IMR-90 (cell line): Measurements from ENCODE around the gene CCDC71. TPM values are rescaled to one million over a fixed set of nuclear protein-coding genes. Genes with fewer than 3 reads are reported as not detected.

ENCODE experiments used
- ATAC-seq: fragments of 200-7000 bp; cut with Tn5 transposase; 2 replicates; pipeline ENCODE4 v1.9.1; 2020; ENCODE audit warnings: low read depth, mild to moderate bottlenecking, moderate library complexity
- BruUV-seq: library from RNA; stranded (reverse); fragments of 400-500 nt; replicated peaks from 2 replicates; lab custom pipeline; 2021; lab: Mats Ljungman, UMichigan
- CTCF ChIA-PET: fragments of 300-600 bp; formaldehyde crosslinking; extraction: SDS; loops from one replicate; lab custom pipeline; 2021; ENCODE audit warnings: antibody characterized with exemption; lab: Yijun Ruan, JAX
- POLR2A ChIA-PET: fragments of 300-600 bp; sonication (Branson Sonifier 250); formaldehyde crosslinking; loops from one replicate; lab custom pipeline; 2022; ENCODE audit warnings: antibody characterized with exemption; ENCODE audit not compliant: unreplicated experiment; lab: Charles Lee
- DNase-seq: peaks from one replicate; pipeline ENCODE4 v3.0.0; 2013
- H2AFZ ChIP-seq: replicated peaks from 2 replicates; pipeline ENCODE3; 2013; ENCODE audit warnings: low read length, mild to moderate bottlenecking; ENCODE audit not compliant: poor library complexity
- H2AK5ac ChIP-seq: 2 replicates; pipeline ENCODE4 v1.6.1; 2013; ENCODE audit warnings: low read depth, low read length, inconsistent platforms
- H2AK9ac ChIP-seq: replicated peaks from 2 replicates; pipeline ENCODE3; 2013; ENCODE audit warnings: mild to moderate bottlenecking, low read depth, low read length, moderate library complexity; ENCODE audit not compliant: poor library complexity
- H2BK120ac ChIP-seq: 2 replicates; pipeline ENCODE4 v1.6.1; 2013; ENCODE audit warnings: low read depth, low read length, inconsistent platforms
- H2BK15ac ChIP-seq: 3 replicates; pipeline ENCODE4 v1.6.1; 2013; ENCODE audit warnings: low read depth, low read length, inconsistent platforms
- H2BK20ac ChIP-seq: 2 replicates; pipeline ENCODE4 v1.6.1; 2013; ENCODE audit warnings: low read depth, mild to moderate bottlenecking, inconsistent platforms, low read length, moderate library complexity
- H2BK5ac ChIP-seq: 2 replicates; pipeline ENCODE4 v1.6.1; 2013; ENCODE audit warnings: mild to moderate bottlenecking, low read depth, low read length, inconsistent platforms; ENCODE audit not compliant: poor library complexity, severe bottlenecking
- H3K14ac ChIP-seq: replicated peaks from 2 replicates; pipeline ENCODE4 v1.6.1; 2013; ENCODE audit warnings: low read depth, low read length, inconsistent platforms
- H3K18ac ChIP-seq: 2 replicates; pipeline ENCODE4 v1.6.1; 2013; ENCODE audit warnings: low read depth, low read length, control low read depth
- H3K23ac ChIP-seq: 2 replicates; pipeline ENCODE4 v1.6.1; 2013; ENCODE audit warnings: low read depth, low read length, inconsistent platforms
- H3K27ac ChIP-seq: 2 replicates; pipeline ENCODE4 v1.5.1; 2013; ENCODE audit warnings: mild to moderate bottlenecking, control low read depth, low read length; ENCODE audit not compliant: insufficient read depth
- H3K27me3 ChIP-seq: 2 replicates; pipeline ENCODE4 v1.6.1; 2013; ENCODE audit warnings: low read length; ENCODE audit not compliant: control insufficient read depth, insufficient read depth
- H3K36me3 ChIP-seq: 2 replicates; pipeline ENCODE4 v1.6.1; 2013; ENCODE audit warnings: low read length, mixed read lengths; ENCODE audit not compliant: control insufficient read depth, insufficient read depth
- H3K4ac ChIP-seq: 2 replicates; pipeline ENCODE4 v1.6.1; 2013; ENCODE audit warnings: low read depth, low read length, inconsistent platforms
- H3K4me1 ChIP-seq: 2 replicates; pipeline ENCODE4 v1.6.1; 2013; ENCODE audit warnings: low read length, mixed read lengths; ENCODE audit not compliant: control insufficient read depth, insufficient read depth
- H3K4me2 ChIP-seq: 2 replicates; pipeline ENCODE4 v1.6.1; 2013; ENCODE audit warnings: low read depth, mild to moderate bottlenecking, control low read depth, low read length, moderate library complexity
- H3K4me3 ChIP-seq: 2 replicates; pipeline ENCODE4 v1.5.1; 2013; ENCODE audit warnings: low read depth, mild to moderate bottlenecking, control low read depth, low read length, moderate library complexity; ENCODE audit not compliant: insufficient read depth
- H3K56ac ChIP-seq: 2 replicates; pipeline ENCODE4 v1.6.1; 2013; ENCODE audit warnings: low read length, inconsistent platforms; ENCODE audit not compliant: insufficient read depth; ENCODE audit errors: extremely low read depth
- H3K79me1 ChIP-seq, 2 experiments: 2 replicates each; pipeline ENCODE4 v1.6.1; 2013; ENCODE audit warnings: low read length in 2 of 2, inconsistent platforms in 1 of 2, low read depth in 1 of 2
- H3K9ac ChIP-seq: 2 replicates; pipeline ENCODE4 v1.6.1; 2013; ENCODE audit warnings: low read depth, low read length, control low read depth
- H3K9me1 ChIP-seq: 2 replicates; pipeline ENCODE4 v1.6.1; 2013; ENCODE audit warnings: low read length, inconsistent platforms; ENCODE audit not compliant: insufficient read depth
- H3K9me3 ChIP-seq: 2 replicates; pipeline ENCODE4 v1.6.1; 2013; ENCODE audit warnings: low read length; ENCODE audit not compliant: control insufficient read depth, insufficient read depth
- H4K20me1 ChIP-seq: 2 replicates; pipeline ENCODE4 v1.6.1; 2013; ENCODE audit warnings: low read length, inconsistent platforms; ENCODE audit not compliant: insufficient read depth
- H4K5ac ChIP-seq: 2 replicates; pipeline ENCODE4 v1.6.1; 2013; ENCODE audit warnings: mild to moderate bottlenecking, low read depth, low read length, control low read depth
- H4K8ac ChIP-seq, 2 experiments: 2 replicates each; pipeline ENCODE4 v1.6.1; 2013; ENCODE audit warnings: low read depth in 2 of 2, low read length in 2 of 2, control low read depth in 1 of 2, inconsistent platforms in 1 of 2
- H4K91ac ChIP-seq: 2 replicates; pipeline ENCODE4 v1.6.1; 2013; ENCODE audit warnings: low read depth, low read length, inconsistent platforms; ENCODE audit not compliant: insufficient read depth
- RAD21 ChIP-seq: IDR thresholded peaks from 2 replicates; pipeline ENCODE4 v1.6.1; 2012; ENCODE audit warnings: low read length, improper control_type of control experiment
- WGBS, 2 experiments: methylation state at CpG; one replicate each; pipeline versions ENCODE4 v1.1.5 to v1.1.7; 2013; ENCODE audit warnings: missing lambda C conversion rate in 2 of 2; ENCODE audit not compliant: insufficient read length in 1 of 2; ENCODE audit errors: extremely low coverage in 2 of 2; 5-methylcytosine and 5-hydroxymethylcytosine counted together
- dilution Hi-C: fragments of 300-500 bp; cut with HindIII; formaldehyde crosslinking; loops from one replicate; pipeline ENCODE4 v1.14.3; 2018; ENCODE audit warnings: low sequenced_read_pairs; ENCODE audit not compliant: unreplicated experiment
- in situ Hi-C: fragments of 300-500 bp; cut with MboI; formaldehyde crosslinking; loops from 3 replicates; pipeline ENCODE4 v1.14.3; 2019; ENCODE audit warnings: low sequenced_read_pairs, inconsistent platforms, mixed read lengths
- intact Hi-C: fragments of 100-400 bp; cut with micrococcal nuclease; formaldehyde crosslinking; loops from 2 replicates; pipeline ENCODE4 v1.10.0; 2022
- polyA plus RNA-seq, 3 experiments: library from polyadenylated mRNA; depleted of rRNA; stranded (reverse); fragments of >200 nt; gene quantifications; 2 replicates each; pipeline ENCODE4 v1.2.3, GENCODE V29; 2012; ENCODE audit warnings: low replicate concordance in 1 of 3
- total RNA-seq: library from RNA; depleted of rRNA; stranded (reverse); fragments of >200 nt; gene quantifications from 2 replicates; pipeline ENCODE4 v1.2.3, GENCODE V29; 2012

The CCDC71 gene
- total and polyA plus RNA-seq, 2 of the 4 experiments (the other 2 are of a cell fraction), result 29.4 to 35.9 TPM

DNA sequence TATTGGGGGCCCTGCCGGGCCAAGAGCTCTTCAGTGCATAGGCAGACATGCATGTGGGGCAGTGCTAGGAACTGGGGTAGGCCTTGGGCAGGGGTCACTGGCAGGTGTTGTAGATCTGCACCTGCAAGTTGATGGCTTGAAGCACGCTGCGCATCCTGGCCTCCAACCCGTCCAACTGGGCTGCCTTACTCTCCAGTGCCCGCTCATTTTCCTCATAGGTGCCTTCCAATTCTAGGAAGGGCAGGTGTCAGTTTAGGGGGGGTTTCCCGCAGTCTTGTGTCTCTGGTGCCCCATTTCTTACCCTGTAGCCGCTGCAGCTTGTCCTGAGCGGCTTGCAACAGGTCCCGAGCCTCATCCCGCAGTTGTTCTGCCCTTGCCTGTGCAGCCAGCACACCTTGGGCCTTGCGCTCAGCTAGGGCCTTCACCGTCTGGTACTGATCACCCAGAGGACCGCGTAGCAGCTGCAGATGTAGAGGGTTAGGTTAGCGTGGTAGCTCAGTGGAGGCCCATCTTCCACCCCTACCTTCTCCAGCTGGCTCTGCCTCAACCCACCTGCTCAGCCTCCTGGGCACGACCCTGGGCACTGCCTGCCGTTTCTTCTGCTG is 44.9 kb downstream of the CCDC71 start:
- peak overlapping the region; percentile 2; the same call in 1 of the 2 replicates for H3K4me2 ChIP-seq
- peak overlapping the region; percentile 71 for H4K5ac ChIP-seq
- H2AFZ ChIP-seq, result peak overlapping the region; percentile 97
- no peak overlapping the region for H2BK20ac ChIP-seq
- peaks cover 7 to 51% of the 10 kb centered on the region in 2 experiments for H3K79me1 ChIP-seq
- peaks cover 10% of the 10 kb centered on the region; the same call in 1 of the 2 replicates for H3K9me1 ChIP-seq
- peak overlapping the region; percentile 47 for H3K27ac ChIP-seq
- peaks cover 10% of the 10 kb centered on the region for H3K4me1 ChIP-seq
- H3K9me3 ChIP-seq, result no peaks in the 10 kb centered on the region
- no peak overlapping the region for H3K18ac ChIP-seq
- H3K27me3 ChIP-seq, result no peaks in the 10 kb centered on the region
- H4K8ac ChIP-seq, result peak overlapping the region; percentile 44 to 86
- peak overlapping the region; percentile 99 for H2AK9ac ChIP-seq
- dilution Hi-C loops (no loop called here), in situ Hi-C loops (no loop called here), intact Hi-C loops (no loop called here)
- H3K56ac ChIP-seq, result no peak overlapping the region
- no peak overlapping the region for H3K14ac ChIP-seq
- peak overlapping the region; percentile 94 for H2AK5ac ChIP-seq
- H3K4ac ChIP-seq, result peak overlapping the region; percentile 63
- 0 out of 2 replicates have a peak overlapping the region, but pooled peaks have one; percentile 13 for H4K91ac ChIP-seq
- 85% methylated on average over 4 of the region's 17 CpGs; no CpG with 5 or more reads in 1 of the 2 experiments for WGBS, 2 experiments
- peak overlapping the region; percentile 80; the same call in 1 of the 2 replicates for H3K4me3 ChIP-seq
- ChIA-PET POLR2A (interaction anchor here (0.6 to 1.3 kb wide), 5 partner anchors 11 to 204 kb away, joined by 3 to 7 read pairs (median 3); partner anchors contain the start of genes LAMB2 and WDR6), CTCF (interaction anchor here (0.6 kb wide), 2 partner anchors 27 to 288 kb away, joined by 3 to 4 read pairs; no protein-coding TSS in a partner anchor)
- no peak overlapping the region for H3K9ac ChIP-seq
- BruUV-seq, result no TSS peak
- no peak overlapping the region for H2BK120ac ChIP-seq
- peaks cover 6% of the 10 kb centered on the region for H4K20me1 ChIP-seq
- H3K36me3 ChIP-seq, result peaks cover 74% of the 10 kb centered on the region
- no peak for TF ChIP-seq RAD21
- H2BK5ac ChIP-seq, result no peak overlapping the region
- DNase-seq (no peak), ATAC-seq (no peak; the same call in 1 of the 2 replicates)
- no peak overlapping the region for H3K23ac ChIP-seq
- no peak overlapping the region for H2BK15ac ChIP-seq
